Activated CD8-positive, alpha-beta memory T cell treated with anti-CD3 and anti-CD28 coated beads, Interleukin-2, amount 50 U/mL, for 48 hours (primary cell): ENCODE data around the gene BRPF3.

Source experiments
- DNase-seq: peaks from one replicate; pipeline ENCODE4 v3.0.0-alpha.2; 2020

Gene BRPF3

DNA sequence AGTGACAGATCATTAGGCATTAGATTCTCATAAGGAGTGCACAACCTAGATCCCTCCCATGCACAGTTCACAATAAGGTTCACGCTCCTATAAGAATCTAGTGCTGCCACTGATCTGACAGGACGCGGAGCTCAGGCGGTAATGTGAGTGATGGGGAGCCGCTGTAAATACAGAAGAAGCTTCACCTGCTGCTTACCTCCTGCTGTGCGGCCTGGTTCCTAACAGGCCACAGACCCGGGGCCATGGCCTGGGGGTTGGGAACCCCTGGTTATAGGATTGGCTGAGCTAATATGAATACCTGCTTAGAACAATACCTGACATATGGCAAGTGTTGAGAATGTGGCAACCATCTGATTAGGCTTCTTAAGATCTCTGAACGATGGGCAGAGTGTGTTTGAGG is 75.7 kb downstream of the BRPF3 start:
- DNase-seq = no peak

GRCh38 chr6:36273067-36273466 is 76.5 kb downstream of the BRPF3 start:
- DNase-seq = no peak

- no peak for DNase-seq
Measured at GRCh38 chr6:36273802-36274514, 77.4 kb downstream of the BRPF3 start.

DNA sequence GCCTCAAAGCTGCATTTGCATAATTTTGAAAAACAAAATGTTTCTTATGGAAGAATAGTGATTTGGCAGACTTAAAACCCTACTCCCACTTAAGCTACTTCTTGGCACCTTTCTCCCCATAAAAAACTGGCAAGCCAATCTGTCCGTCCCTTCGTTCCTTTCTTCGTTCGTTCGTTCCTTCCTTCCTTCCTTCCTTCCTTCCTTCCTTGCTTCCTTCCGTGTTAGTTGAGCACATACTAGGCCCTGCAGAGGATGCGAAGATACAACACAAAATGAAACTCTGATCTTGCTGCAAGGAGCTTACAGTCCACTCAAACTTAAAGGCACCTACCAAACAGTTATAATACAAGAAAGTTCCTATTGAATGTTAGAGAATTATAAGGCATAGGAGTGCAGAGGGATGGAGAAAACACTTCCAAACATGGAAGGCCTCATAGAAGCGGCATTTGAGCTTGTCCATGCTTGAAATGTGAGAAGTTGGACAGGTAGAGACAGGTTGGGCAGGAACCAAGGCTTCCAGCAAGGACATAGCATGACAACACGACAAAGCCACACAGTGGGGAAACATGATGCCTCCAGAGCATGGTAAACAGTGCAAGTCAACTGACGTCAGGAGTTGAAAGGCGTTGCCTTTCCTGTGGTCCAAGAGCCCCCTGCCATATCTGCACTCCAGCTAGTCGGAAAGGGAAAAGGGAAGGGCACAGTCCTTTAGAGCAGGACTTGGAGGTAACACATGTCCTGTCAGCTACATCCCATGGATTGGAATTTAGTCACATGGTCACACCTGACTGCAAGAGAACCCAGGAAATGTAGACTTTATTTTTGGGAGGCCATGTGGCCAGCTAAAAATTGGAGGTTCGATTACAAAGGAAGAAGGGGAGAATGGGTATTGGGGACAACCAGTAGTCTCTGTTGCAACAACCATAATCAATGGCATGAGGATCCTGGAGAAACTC is 80.3 kb downstream of the BRPF3 start:
- DNase-seq = no peak

DNA sequence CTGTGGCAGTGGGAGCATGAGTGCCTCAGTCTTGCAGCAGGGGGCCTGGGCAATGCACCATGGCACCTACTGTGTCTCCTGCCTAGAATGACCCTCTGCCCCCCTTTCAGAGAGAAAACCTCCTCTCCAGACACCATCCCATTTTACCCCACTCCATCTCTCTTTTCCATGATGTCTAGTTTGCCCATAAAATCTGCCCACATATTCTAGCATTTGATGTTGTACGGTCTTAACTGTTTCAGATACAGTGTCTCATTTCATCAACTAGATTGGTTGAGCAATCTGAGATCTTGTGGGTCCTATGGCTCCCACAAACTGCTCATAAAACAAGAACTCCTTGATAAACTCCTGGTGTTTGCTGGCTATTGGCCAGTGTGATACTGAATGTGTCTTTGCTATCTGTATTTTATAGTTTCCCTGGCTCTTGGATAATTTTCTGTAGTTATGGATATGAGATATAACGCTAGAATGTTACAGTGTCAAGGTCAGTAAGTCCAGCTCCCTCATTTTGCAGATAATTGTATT is 81.5 kb downstream of the BRPF3 start:
- no peak for DNase-seq

- DNase-seq = no peak
Measured at GRCh38 chr6:36280467-36280866, 83.9 kb downstream of the BRPF3 start.

DNA sequence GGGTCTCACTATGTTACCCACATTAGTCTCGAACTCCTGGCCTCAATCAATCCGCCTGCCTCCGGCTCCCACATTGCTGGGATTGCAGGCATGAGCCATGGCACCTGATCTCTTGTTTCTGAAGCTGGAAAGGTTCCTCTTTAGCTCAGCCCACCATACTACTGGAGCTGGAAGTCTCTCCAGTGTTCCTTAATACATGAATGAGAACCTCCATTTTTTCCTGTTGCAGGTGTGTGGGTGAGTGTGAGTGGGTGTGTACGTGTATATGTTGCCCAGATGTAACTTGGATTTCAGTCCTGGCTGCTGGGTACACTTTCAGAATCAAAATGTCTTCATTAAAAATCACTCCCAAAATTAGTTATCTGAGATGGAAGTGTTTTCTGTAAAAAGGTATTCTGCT is 84.4 kb downstream of the BRPF3 start:
- no peak for DNase-seq
